ENCODE results near the gene SDCBP2.

The SDCBP2 gene

DNA sequence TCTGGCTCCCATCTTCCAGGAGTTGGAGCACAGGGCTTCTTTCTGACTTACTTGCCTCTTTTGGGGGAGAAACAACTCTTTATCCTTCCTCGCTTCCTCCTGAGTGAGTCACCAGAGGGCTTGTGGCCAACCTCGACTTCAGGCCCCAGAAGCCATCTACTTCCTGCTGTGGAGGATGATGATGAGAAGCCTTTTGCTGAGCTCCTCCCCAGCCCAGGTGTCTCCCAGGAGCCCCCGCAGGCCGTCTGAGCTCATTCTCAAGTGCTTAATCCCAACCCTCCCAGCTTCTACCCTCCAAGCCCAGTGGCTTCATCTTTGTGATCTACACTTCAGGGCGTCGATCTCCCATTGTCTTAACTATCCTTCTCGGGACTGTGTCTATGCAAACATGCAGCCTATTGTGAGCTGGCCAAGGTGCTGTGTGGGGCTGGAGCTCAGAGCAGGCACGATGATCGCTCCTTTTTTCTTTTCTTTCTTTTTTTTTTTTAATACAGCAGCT is 27.9 kb downstream of the SDCBP2 start:
- no peak overlapping the region for H3K4me3 ChIP-seq (ENCODE audit: low read depth, low read length)
- no peak for DNase-seq (ENCODE audit: low read depth)
- TF ChIP-seq, protein P1, sequence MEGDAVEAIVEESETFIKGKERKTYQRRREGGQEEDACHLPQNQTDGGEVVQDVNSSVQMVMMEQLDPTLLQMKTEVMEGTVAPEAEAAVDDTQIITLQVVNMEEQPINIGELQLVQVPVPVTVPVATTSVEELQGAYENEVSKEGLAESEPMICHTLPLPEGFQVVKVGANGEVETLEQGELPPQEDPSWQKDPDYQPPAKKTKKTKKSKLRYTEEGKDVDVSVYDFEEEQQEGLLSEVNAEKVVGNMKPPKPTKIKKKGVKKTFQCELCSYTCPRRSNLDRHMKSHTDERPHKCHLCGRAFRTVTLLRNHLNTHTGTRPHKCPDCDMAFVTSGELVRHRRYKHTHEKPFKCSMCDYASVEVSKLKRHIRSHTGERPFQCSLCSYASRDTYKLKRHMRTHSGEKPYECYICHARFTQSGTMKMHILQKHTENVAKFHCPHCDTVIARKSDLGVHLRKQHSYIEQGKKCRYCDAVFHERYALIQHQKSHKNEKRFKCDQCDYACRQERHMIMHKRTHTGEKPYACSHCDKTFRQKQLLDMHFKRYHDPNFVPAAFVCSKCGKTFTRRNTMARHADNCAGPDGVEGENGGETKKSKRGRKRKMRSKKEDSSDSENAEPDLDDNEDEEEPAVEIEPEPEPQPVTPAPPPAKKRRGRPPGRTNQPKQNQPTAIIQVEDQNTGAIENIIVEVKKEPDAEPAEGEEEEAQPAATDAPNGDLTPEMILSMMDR (IDR thresholded peaks at IDR 0.05; ENCODE audit: control insufficient read depth, extremely low read depth, insufficient read depth) = no peak

DNA sequence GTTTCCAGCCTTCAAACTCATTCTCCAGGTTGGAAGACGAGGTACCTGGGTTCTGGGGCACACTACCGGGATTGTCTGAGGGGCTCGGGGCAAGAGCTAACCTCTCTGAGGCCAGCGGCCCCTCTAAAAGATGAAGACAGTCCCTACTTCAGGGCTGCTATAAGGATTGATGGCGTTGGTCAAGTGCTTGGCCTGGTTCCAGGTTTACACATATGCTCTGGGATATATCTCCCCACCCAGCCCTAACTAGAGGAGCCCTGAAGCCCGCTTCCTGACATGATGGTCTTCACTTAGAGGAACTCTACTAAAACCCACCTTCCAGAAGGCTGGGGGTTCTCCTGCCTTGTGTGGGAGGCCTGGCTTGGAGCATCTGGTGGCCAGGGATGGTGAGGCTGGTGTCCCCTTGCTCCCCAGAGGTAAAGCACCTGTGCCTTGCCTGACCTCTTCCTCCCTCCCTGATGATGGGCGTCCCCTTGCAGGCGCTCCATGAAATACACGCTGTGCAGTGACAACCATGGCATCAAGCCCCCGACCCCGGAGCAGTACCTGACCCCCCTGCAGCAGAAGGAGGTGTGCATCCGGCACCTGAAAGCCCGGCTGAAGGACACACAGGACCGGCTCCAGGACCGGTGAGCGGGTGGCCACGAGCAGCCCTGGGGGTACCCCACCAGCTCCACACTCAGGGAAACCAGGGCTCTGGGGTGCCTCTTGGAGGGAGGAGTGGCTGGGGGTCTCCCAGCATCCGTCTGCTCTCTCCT is 28.7 kb downstream of the SDCBP2 start:
- TF ChIP-seq, protein P1 (IDR thresholded peaks at IDR 0.05; ENCODE audit: control insufficient read depth, extremely low read depth, insufficient read depth) = no peak
- DNase-seq (ENCODE audit: low read depth) = no peak
- no peak overlapping the region for H3K4me3 ChIP-seq (ENCODE audit: low read depth, low read length)

DNA sequence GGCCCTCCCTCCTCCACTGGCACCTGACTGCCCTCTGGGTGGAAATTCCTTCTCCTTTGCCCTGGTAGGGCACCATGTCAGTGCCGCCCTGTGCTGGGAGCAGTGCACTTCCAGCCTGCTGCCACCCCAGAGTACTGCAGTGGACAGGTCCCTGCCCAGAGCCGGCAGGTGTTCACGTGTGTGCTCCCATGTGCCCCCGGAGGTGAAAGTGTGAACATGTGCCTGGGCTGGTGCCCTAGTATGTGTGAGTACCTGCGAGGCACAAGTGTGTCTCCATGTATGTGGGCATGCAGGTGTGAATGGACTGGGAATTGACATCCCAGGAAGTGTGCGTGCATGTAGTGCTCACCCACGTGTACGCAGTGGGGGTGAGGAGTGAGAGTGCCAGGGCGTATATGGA is 29.4 kb downstream of the SDCBP2 start:
- no peak overlapping the region for H3K4me3 ChIP-seq (ENCODE audit: low read depth, low read length)
- TF ChIP-seq, protein P1 (IDR thresholded peaks at IDR 0.05; ENCODE audit: control insufficient read depth, extremely low read depth, insufficient read depth) = peak; percentile 38
- DNase-seq (ENCODE audit: low read depth) = no peak

DNA sequence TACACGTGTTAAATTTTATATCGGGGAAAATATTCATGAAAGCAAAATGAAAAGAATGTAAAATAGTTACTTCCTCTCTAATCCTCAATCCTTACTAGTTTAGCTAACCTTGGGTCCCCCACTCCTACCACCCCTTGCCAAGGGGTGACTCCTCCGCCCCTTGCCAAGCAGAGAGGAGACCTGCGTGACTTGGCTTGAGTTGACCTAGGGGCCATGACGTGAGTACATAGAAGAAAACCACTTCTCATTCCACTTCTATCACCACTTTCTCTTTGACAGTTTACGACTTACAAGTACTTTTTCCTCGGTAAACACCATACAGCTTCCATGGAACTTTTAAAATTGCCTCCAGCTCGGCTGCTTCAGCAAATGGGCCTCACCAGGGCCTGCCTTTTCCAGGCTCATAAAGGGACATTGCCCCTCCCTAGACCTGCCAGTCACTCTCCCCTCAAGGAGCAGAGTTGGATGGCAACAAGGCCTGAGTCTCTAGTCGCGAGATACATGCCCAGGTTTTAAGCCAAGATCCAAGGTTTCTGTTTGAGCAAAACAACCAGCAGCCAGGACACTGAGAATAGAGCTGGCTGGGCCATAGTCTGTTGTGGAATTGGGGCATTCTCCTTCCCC is 29.9 kb downstream of the SDCBP2 start:
- DNase-seq (ENCODE audit: low read depth) = no peak
- TF ChIP-seq, protein P1 (IDR thresholded peaks at IDR 0.05; ENCODE audit: control insufficient read depth, extremely low read depth, insufficient read depth) = no peak
- H3K4me3 ChIP-seq (ENCODE audit: low read depth, low read length) = no peak overlapping the region

DNA sequence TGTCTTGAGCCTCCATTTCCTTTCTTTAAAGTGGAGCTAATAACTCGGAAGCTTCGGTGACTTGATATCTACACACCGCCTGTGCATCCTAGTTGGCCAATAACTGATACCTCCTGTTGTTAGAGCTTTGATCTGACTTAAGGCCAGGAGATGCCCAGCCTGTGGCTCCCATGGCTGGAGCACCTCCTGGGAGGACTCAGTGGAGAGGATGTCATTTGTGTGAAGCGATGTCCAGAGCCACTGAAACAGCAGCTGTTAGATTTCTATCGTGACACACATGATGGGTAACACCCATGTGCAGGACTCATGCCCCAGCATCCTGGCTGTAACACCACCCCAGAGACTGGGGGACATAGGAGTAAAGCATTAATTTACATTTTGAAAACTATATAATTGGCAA is 30.8 kb downstream of the SDCBP2 start:
- no peak overlapping the region for H3K4me3 ChIP-seq (ENCODE audit: low read depth, low read length)
- no peak for DNase-seq (ENCODE audit: low read depth)
- TF ChIP-seq, protein P1 (IDR thresholded peaks at IDR 0.05; ENCODE audit: control insufficient read depth, extremely low read depth, insufficient read depth) = no peak

DNA sequence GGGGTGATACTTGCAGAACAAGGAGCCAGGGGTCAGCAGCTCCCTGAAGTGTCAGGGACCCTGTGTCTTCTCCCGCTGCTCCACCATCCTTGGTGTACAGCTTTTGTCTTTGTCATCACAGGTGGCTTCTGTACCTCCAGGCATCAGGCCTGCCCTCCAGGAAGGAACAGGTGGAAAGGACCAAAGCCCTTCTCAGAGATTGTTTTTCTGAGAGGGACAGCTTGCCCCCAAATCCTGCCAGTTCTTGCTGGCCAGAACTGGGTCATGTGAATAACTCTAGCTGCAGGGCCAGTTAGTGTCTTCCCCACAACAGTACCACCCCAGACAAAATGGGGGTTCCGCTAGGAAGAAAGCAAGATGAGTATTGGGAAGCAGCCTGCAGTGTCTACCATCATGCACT is 31.5 kb downstream of the SDCBP2 start:
- no peak for DNase-seq (ENCODE audit: low read depth)
- TF ChIP-seq, protein P1 (IDR thresholded peaks at IDR 0.05; ENCODE audit: control insufficient read depth, extremely low read depth, insufficient read depth) = no peak
- H3K4me3 ChIP-seq (ENCODE audit: low read depth, low read length) = no peak overlapping the region

Measured in LNCaP clone FGC (cell line).